Activated CD4-positive, CD25-positive, alpha-beta regulatory T cell treated with anti-CD3 and anti-CD28 coated beads, Interleukin-2, amount 50 U/mL, for 16 hours (primary cell): ENCODE measurements around the gene CSMD2.

Source experiments
- DNase-seq: peaks from one replicate; pipeline ENCODE4 v3.0.0-alpha.2; 2020; ENCODE audit warnings: low read depth, low spot score

The CSMD2 gene

GRCh38 chr1:33640114-33640660 lies 524.8 kb downstream of the CSMD2 start:
- DNase-seq: no peak

- no peak for DNase-seq
These were observed 527.1 kb downstream of the CSMD2 start for GRCh38 chr1:33637846-33638440.

- no peak for DNase-seq
These were observed 528.8 kb downstream of the CSMD2 start for GRCh38 chr1:33636209-33636608.

GRCh38 chr1:33635336-33636012 lies 529.6 kb downstream of the CSMD2 start:
- no peak for DNase-seq

GRCh38 chr1:33634806-33635205 lies 530.2 kb downstream of the CSMD2 start:
- DNase-seq: no peak

GRCh38 chr1:33634143-33634542 lies 530.9 kb downstream of the CSMD2 start:
- no peak for DNase-seq

- DNase-seq: peak; percentile 69
These were observed 531.8 kb downstream of the CSMD2 start for GRCh38 chr1:33633019-33633801.

GRCh38 chr1:33630686-33631085 lies 534.3 kb downstream of the CSMD2 start:
- no peak for DNase-seq

GRCh38 chr1:33626801-33627200 lies 538.2 kb downstream of the CSMD2 start:
- DNase-seq: no peak

- DNase-seq: no peak
These were observed 539.8 kb downstream of the CSMD2 start for GRCh38 chr1:33624991-33625870.

- no peak for DNase-seq
These were observed 540.6 kb downstream of the CSMD2 start for GRCh38 chr1:33624261-33624990.

GRCh38 chr1:33623811-33624210 lies 541.2 kb downstream of the CSMD2 start:
- no peak for DNase-seq

GRCh38 chr1:33622757-33623156 lies 542.3 kb downstream of the CSMD2 start:
- DNase-seq: no peak

GRCh38 chr1:33618636-33619035 lies 546.4 kb downstream of the CSMD2 start:
- no peak for DNase-seq

GRCh38 chr1:33617451-33617850 lies 547.6 kb downstream of the CSMD2 start:
- DNase-seq: no peak

- DNase-seq: no peak
These were observed 548.2 kb downstream of the CSMD2 start for GRCh38 chr1:33616780-33617179.

- DNase-seq: no peak
These were observed 549.5 kb downstream of the CSMD2 start for GRCh38 chr1:33615546-33615945.

- no peak for DNase-seq
These were observed 554.1 kb downstream of the CSMD2 start for GRCh38 chr1:33610864-33611455.

- no peak for DNase-seq
These were observed 554.6 kb downstream of the CSMD2 start for GRCh38 chr1:33610391-33610790.

- DNase-seq: no peak
These were observed 555.3 kb downstream of the CSMD2 start for GRCh38 chr1:33609739-33610138.
